K562 (cell line): ENCODE data around the gene SMIM7. TPM values are rescaled to one million over a fixed set of nuclear protein-coding genes. Genes with fewer than 3 reads are reported as not detected.

Source experiments
- AFF1 ChIP-seq, 2 experiments: fragments of 450-650 bp; IDR thresholded peaks; 2 replicates each; pipeline ENCODE4 v1.6.1; 2018; ENCODE audit warnings: mild to moderate bottlenecking in 2 of 2, low read depth in 1 of 2; ENCODE audit not compliant: partially characterized antibody in 2 of 2
- ARNT ChIP-seq, 2 experiments: fragments of 450-650 bp; IDR thresholded peaks; 2 replicates each; pipeline ENCODE4 v1.6.1; 2016; ENCODE audit warnings: mild to moderate bottlenecking in 1 of 2
- BACH1 ChIP-seq: fragments of 200-800 bp; sonication (Bioruptor generic); IDR thresholded peaks from 2 replicates; pipeline ENCODE4 v1.6.1; 2016; ENCODE audit warnings: missing genetic modification characterization, missing compliant biosample characterization
- EGR1 ChIP-seq: fragments of 450-650 bp; conservative IDR thresholded peaks from 2 replicates; pipeline ENCODE4 v1.6.1; 2017; ENCODE audit warnings: mild to moderate bottlenecking
- FOSL1 ChIP-seq: fragments of 200-800 bp; sonication (Bioruptor generic); conservative IDR thresholded peaks from 2 replicates; pipeline ENCODE4 v1.6.1; 2016; ENCODE audit warnings: missing genetic modification characterization, missing compliant biosample characterization
- FOXK2 ChIP-seq, 2 experiments: fragments of 450-650 bp; IDR thresholded peaks in 1 of 2; conservative IDR thresholded peaks in 1 of 2; 2 replicates each; pipeline ENCODE4 v1.6.1; 2016; ENCODE audit warnings: low read depth in 2 of 2, mild to moderate bottlenecking in 1 of 2
- GABPA ChIP-seq: fragments of 200-800 bp; sonication (Bioruptor generic); conservative IDR thresholded peaks from 2 replicates; pipeline ENCODE4 v1.6.1; 2016; ENCODE audit warnings: low read depth, missing genetic modification characterization, missing compliant biosample characterization
- RBBP5 ChIP-seq: fragments of 200-600 bp; sonication (generic); IDR thresholded peaks from 2 replicates; pipeline ENCODE4 v1.6.1; 2012; ENCODE audit warnings: borderline replicate concordance, mild to moderate bottlenecking, low read length, control low read depth, inconsistent platforms; ENCODE audit not compliant: insufficient read depth, poor library complexity, severe bottlenecking
- TAF1 ChIP-seq: IDR thresholded peaks from 2 replicates; pipeline ENCODE4 v1.6.1; 2011; ENCODE audit warnings: mild to moderate bottlenecking, low read length, moderate library complexity; ENCODE audit not compliant: insufficient read depth, control insufficient read depth, severe bottlenecking; ENCODE audit errors: extremely low read depth
- USF2 ChIP-seq: sonication (generic); formaldehyde crosslinking; IDR thresholded peaks from 2 replicates; pipeline ENCODE4 v1.5.0; 2020; ENCODE audit warnings: missing genetic modification reagents
- VEZF1 ChIP-seq: fragments of 200-800 bp; sonication (Bioruptor generic); IDR thresholded peaks from 2 replicates; pipeline ENCODE4 v1.6.1; 2017; ENCODE audit warnings: missing genetic modification characterization, missing compliant biosample characterization
- ZBTB17 ChIP-seq: fragments of 450-650 bp; formaldehyde crosslinking; IDR thresholded peaks from 2 replicates; pipeline ENCODE4 v1.4.0; 2020; ENCODE audit warnings: mild to moderate bottlenecking
- ZNF436 ChIP-seq: fragments of 250-450, 450-650 bp; sonication (Bioruptor Pico); formaldehyde crosslinking; IDR thresholded peaks from 2 replicates; pipeline ENCODE4 v1.7.0; 2020; ENCODE audit warnings: mild to moderate bottlenecking
- ZNF740 ChIP-seq, 3 experiments: fragments of 200-800 bp in 1 of 3; sonication (Bioruptor generic) in 1 of 3; sonication (generic) in 1 of 3; formaldehyde crosslinking in 1 of 3; IDR thresholded peaks; 2 replicates each; pipeline versions ENCODE4 v1.6.1 to v1.8.0; 2016 to 2022; ENCODE audit warnings: mild to moderate bottlenecking in 2 of 3, missing compliant biosample characterization in 2 of 3, missing genetic modification characterization in 2 of 3, missing genetic modification reagents in 1 of 3
- polyA plus RNA-seq, 8 experiments: library from polyadenylated mRNA; depleted of rRNA in 4 of 8; stranded (reverse) in 5 of 8; unstranded in 3 of 8; fragments of >200 nt; fragmentation: Nextera tagmentation in 2 of 8; fragmentation: Illumina TruSeq in 1 of 8; extraction: Ambion mirVana in 2 of 8; extraction: Trizol in 1 of 8; gene quantifications; 2 replicates each; pipeline versions ENCODE4 v1.2.1 to v1.2.3, GENCODE V29; 2011 to 2014; ENCODE audit warnings: inconsistent platforms in 1 of 8, missing spikeins in 1 of 8
- total RNA-seq, 7 experiments: library from RNA; depleted of rRNA in 6 of 7; stranded (reverse); fragments of >200 nt in 6 of 7; fragmentation: Illumina TruSeq in 2 of 7; extraction: Trizol in 2 of 7; gene quantifications; 2 replicates each; pipeline versions ENCODE4 v1.2.1 to v1.2.3, GENCODE V29; 2011 to 2021; ENCODE audit warnings: low replicate concordance in 1 of 7

The SMIM7 gene
- total and polyA plus RNA-seq, 9 of the 15 experiments (the other 6 are each of a cell fraction or from before 2014, with no cell fraction given), result 55.3 to 265 (median 107) TPM

GRCh38 chr19:16659832-16660708 is at the start of gene SMIM7 (continued):
- TF ChIP-seq FOSL1, result no peak
- peak; percentile 21; the same call in 1 of the 2 replicates for TF ChIP-seq USF2 (CRISPR knock-in tag)
- peak; percentile 89 for TF ChIP-seq ZBTB17 (CRISPR knock-in tag)
- peak; percentile 47 for TF ChIP-seq EGR1
- peak; percentile 50 to 63; a peak in 1 of 4 replicates for TF ChIP-seq FOXK2 (conservative IDR thresholded peaks at IDR 0.05 in 1 of 2, IDR thresholded peaks at IDR 0.05 in 1 of 2; ENCODE audit: low read depth in 2 of 2)
- no peak for TF ChIP-seq BACH1 (tag)
- TF ChIP-seq AFF1 (IDR thresholded peaks at IDR 0.05; ENCODE audit: low read depth in 1 of 2, partially characterized antibody in 2 of 2), result peak in 1 of 2 experiments; percentile 71
- TF ChIP-seq ZNF740 (CRISPR knock-in tag; IDR thresholded peaks at IDR 0.05), result 0 out of 2 replicates have a peak, but pooled peaks have one; percentile 12
- TF ChIP-seq ZNF740 (tag; IDR thresholded peaks at IDR 0.05), result no peak
- peak; percentile 99 for TF ChIP-seq GABPA (tag)
- TF ChIP-seq VEZF1, result peak; percentile 88
- TF ChIP-seq TAF1, result peak; percentile 76
- TF ChIP-seq RBBP5, result peak; percentile 92
- no peak for TF ChIP-seq ZNF436 (CRISPR knock-in tag)
- TF ChIP-seq ARNT (IDR thresholded peaks at IDR 0.05), result 0 out of 4 replicates have a peak, but pooled peaks of 1 of the 2 experiments have one; percentile 41
